ENCODE data around the gene SLC25A45. TPM values are rescaled to one million over a fixed set of nuclear protein-coding genes. Genes with fewer than 3 reads are reported as not detected.

The SLC25A45 gene
- total RNA-seq, 1 experiment from 2014 or later = 3.9 TPM

DNA sequence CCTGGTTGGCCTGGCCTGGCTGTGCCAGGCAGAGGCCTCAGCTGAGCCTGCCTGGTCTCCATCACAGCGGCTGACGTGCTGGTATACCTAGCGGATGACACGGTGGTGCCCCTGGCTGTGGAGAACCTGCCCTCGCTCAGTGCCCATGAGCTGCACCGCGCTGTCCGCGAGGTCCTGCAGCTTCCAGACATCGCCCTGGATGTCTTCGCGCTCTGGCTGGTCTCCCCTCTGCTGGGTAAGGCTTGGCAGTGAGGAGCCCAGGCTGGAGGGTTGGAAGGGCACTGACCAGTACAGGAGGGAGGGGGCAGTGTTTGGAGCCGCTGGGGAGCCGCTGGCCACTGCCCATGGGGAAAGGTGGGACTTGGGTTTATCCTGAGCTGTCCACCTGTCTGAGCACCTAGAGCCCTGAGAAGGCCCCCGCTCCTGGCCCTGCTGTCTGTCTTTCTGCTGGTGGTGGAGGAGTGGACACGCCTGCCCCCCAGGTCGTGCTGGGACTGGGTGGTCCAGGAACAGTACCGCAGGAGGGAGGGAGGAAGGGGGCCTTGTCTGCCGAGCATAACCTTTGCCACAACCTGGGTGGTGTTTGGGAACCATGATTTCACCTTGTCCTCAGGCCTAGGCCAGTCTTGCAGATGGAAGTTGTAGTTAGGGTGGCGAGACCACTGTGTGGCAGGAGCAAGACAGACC, 7.0 kb upstream of the SLC25A45 start:
- H3K4me3 Mint-ChIP-seq (ENCODE audit: unreplicated experiment) = no peak overlapping the region
- no TSS peak for BruUV-seq (replicated peaks)
- H3K4me1 Mint-ChIP-seq (ENCODE audit: insufficient read depth, unreplicated experiment) = peaks cover 29% of the 10 kb centered on the region
- CTCF ChIA-PET = interaction anchor here (6.0 kb wide), 1 partner anchor 26 kb away, joined by 47 read pairs; no protein-coding TSS in a partner anchor
- no peaks in the 10 kb centered on the region for H3K9me3 Mint-ChIP-seq (ENCODE audit: unreplicated experiment)
- DNase-seq (ENCODE audit: unreplicated experiment) = no peak
- intact Hi-C loops (cut with micrococcal nuclease) = no loop called here
- H3K27me3 Mint-ChIP-seq (ENCODE audit: insufficient read depth, unreplicated experiment) = no peaks in the 10 kb centered on the region
- POLR2A ChIA-PET = interaction anchor here (0.6 to 14.8 kb wide), 3 partner anchors 10 to 112 kb away, joined by 3 to 426 read pairs (median 342); partner anchors contain the start of genes MALAT1 and NEAT1
- TF ChIP-seq, protein P1, sequence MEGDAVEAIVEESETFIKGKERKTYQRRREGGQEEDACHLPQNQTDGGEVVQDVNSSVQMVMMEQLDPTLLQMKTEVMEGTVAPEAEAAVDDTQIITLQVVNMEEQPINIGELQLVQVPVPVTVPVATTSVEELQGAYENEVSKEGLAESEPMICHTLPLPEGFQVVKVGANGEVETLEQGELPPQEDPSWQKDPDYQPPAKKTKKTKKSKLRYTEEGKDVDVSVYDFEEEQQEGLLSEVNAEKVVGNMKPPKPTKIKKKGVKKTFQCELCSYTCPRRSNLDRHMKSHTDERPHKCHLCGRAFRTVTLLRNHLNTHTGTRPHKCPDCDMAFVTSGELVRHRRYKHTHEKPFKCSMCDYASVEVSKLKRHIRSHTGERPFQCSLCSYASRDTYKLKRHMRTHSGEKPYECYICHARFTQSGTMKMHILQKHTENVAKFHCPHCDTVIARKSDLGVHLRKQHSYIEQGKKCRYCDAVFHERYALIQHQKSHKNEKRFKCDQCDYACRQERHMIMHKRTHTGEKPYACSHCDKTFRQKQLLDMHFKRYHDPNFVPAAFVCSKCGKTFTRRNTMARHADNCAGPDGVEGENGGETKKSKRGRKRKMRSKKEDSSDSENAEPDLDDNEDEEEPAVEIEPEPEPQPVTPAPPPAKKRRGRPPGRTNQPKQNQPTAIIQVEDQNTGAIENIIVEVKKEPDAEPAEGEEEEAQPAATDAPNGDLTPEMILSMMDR (IDR thresholded peaks at IDR 0.05; ENCODE audit: unreplicated experiment) = no peak
- peak overlapping the region; percentile 13 for H3K27ac Mint-ChIP-seq (ENCODE audit: low read depth, unreplicated experiment)
- H3K36me3 Mint-ChIP-seq (ENCODE audit: insufficient read depth, unreplicated experiment) = peaks cover 11% of the 10 kb centered on the region

- ChIA-PET POLR2A (interaction anchor here (1.2 to 14.8 kb wide), 4 partner anchors 31 to 113 kb away, joined by 4 to 426 read pairs (median 174); partner anchors contain the start of genes MALAT1 and NEAT1), CTCF (interaction anchor here (0.9 to 6.0 kb wide), 2 partner anchors 9 to 27 kb away, joined by 3 to 47 read pairs; no protein-coding TSS in a partner anchor)
- Mint-ChIP-seq H3K27ac (ENCODE audit: low read depth, unreplicated experiment) (peak overlapping the region; percentile 13), H3K4me1 (ENCODE audit: insufficient read depth, unreplicated experiment) (peaks cover 37% of the 10 kb centered on the region), H3K9me3 (ENCODE audit: unreplicated experiment) (no peaks in the 10 kb centered on the region), H3K4me3 (ENCODE audit: unreplicated experiment) (peak overlapping the region; percentile 87), H3K27me3 (ENCODE audit: insufficient read depth, unreplicated experiment) (no peaks in the 10 kb centered on the region), H3K36me3 (ENCODE audit: insufficient read depth, unreplicated experiment) (peaks cover 11% of the 10 kb centered on the region)
- intact Hi-C loops (cut with micrococcal nuclease) = no loop called here
- TF ChIP-seq, protein P1 (IDR thresholded peaks at IDR 0.05; ENCODE audit: unreplicated experiment) = no peak
- DNase-seq (ENCODE audit: unreplicated experiment) = no peak
- no TSS peak for BruUV-seq (replicated peaks)
These were observed 6.3 kb upstream of the SLC25A45 start for GRCh38 chr11:65388731-65389130.

DNA sequence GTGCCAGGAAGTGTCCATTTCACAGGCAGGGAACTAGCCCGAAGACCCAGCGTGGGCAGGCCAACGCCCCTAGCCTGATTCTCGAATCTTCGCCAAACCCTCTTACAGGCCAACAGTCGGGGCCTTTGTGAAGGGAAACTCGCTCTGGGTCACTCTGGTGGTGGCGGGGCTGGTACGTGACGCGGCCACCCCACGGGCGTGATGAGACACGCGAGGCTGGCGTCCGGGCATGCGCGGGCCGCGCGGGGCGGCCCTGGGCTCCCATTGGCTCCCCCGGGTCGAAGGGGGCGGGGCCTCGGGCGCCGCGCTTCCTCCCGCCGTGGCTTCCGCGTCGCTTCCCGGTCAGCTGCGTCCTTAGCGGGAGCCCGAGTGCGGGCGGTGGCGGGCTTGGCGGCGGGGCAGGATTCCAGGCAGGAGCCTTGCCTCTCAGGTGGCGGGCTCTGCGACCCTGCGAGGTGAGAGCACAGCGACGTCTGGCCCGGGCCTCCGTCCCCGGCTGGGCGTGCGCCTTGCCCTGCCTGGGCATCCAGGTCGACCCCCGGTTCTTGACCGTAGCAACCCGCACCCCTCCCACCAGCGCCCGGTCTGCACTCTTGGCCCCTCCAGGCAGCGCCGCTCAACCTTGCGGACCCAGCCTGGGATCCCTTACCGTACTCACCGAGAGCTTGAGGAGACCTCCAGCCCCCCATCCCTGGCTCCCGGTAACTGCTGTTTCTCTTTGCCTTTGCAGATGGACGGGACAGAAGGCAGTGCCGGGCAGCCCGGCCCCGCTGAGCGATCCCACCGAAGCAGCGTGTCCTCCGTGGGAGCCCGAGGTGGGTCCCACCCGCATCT, 4.1 kb upstream of the SLC25A45 start, which contains the start of gene FRMD8:
TSS of gene FRMD8 (plus strand) at position 331 of the 834 bp plus-strand sequence. CDS start at position 731, 400 bp downstream.
- H3K9me3 Mint-ChIP-seq (ENCODE audit: unreplicated experiment) = no peaks in the 10 kb centered on the region
- peak within 1 kb of the TSS; percentile 87 for H3K4me3 Mint-ChIP-seq (ENCODE audit: unreplicated experiment)
- H3K27me3 Mint-ChIP-seq (ENCODE audit: insufficient read depth, unreplicated experiment) = no peaks in the 10 kb centered on the region
- peaks cover 10% of the 10 kb centered on the region for H3K36me3 Mint-ChIP-seq (ENCODE audit: insufficient read depth, unreplicated experiment)
- intact Hi-C loops (cut with micrococcal nuclease) = no loop called here
- CTCF ChIA-PET = interaction anchor here (0.6 to 6.0 kb wide), 4 partner anchors 29 to 649 kb away, joined by 3 to 47 read pairs (median 4); no protein-coding TSS in a partner anchor
- peaks cover 50% of the 10 kb centered on the region for H3K4me1 Mint-ChIP-seq (ENCODE audit: insufficient read depth, unreplicated experiment)
- H3K27ac Mint-ChIP-seq (ENCODE audit: low read depth, unreplicated experiment) = peak within 1 kb of the TSS; percentile 92
- DNase-seq (ENCODE audit: unreplicated experiment) = peak; percentile 83
- BruUV-seq (replicated peaks) = TSS peak; percentile 72
- TF ChIP-seq, protein P1 (IDR thresholded peaks at IDR 0.05; ENCODE audit: unreplicated experiment) = no peak
- POLR2A ChIA-PET = interaction anchor here (0.6 to 14.8 kb wide), 17 partner anchors 13 to 487 kb away, joined by 3 to 426 read pairs (median 5); partner anchors contain the start of genes DPF2, EHBP1L1, MALAT1 and MAP3K11
